H9 (cell line): ENCODE measurements around the gene SVEP1. TPM values are rescaled to one million over a fixed set of nuclear protein-coding genes. Genes with fewer than 3 reads are reported as not detected.

Experiments used
- DNase-seq: peaks from one replicate; pipeline ENCODE4 v3.0.0-alpha.2; 2017
- H2AFZ ChIP-seq: one replicate; pipeline ENCODE4 v1.6.1; 2013; ENCODE audit warnings: mild to moderate bottlenecking, low read length, control low read depth, moderate library complexity
- H2AK5ac ChIP-seq: 2 replicates; pipeline ENCODE4 v1.6.1; 2013; ENCODE audit warnings: low read length, control low read depth, mixed read lengths; ENCODE audit not compliant: insufficient read length
- H2BK120ac ChIP-seq: one replicate; pipeline ENCODE4 v1.6.1; 2013; ENCODE audit warnings: low read depth, mild to moderate bottlenecking, low read length, control low read depth, inconsistent platforms; ENCODE audit not compliant: poor library complexity, severe bottlenecking
- H2BK12ac ChIP-seq: 2 replicates; pipeline ENCODE4 v1.6.1; 2013; ENCODE audit warnings: low read length, control low read depth, mixed read lengths, low read depth; ENCODE audit not compliant: insufficient read length
- H2BK15ac ChIP-seq: 2 replicates; pipeline ENCODE4 v1.6.1; 2013; ENCODE audit warnings: low read depth, low read length, control low read depth
- H2BK20ac ChIP-seq: one replicate; pipeline ENCODE4 v1.6.1; 2013; ENCODE audit warnings: low read depth, mild to moderate bottlenecking, low read length, control low read depth, inconsistent platforms; ENCODE audit not compliant: poor library complexity, severe bottlenecking
- H2BK5ac ChIP-seq: 2 replicates; pipeline ENCODE4 v1.6.1; 2013; ENCODE audit warnings: low read length, control low read depth, mixed read lengths; ENCODE audit not compliant: insufficient read length
- H3K14ac ChIP-seq: 2 replicates; pipeline ENCODE4 v1.6.1; 2013; ENCODE audit warnings: low read length, control low read depth; ENCODE audit not compliant: insufficient read depth
- H3K18ac ChIP-seq: 2 replicates; pipeline ENCODE4 v1.6.1; 2013; ENCODE audit warnings: low read depth, mild to moderate bottlenecking, mixed read lengths, low read length, control low read depth; ENCODE audit not compliant: insufficient read length
- H3K23ac ChIP-seq: 2 replicates; pipeline ENCODE4 v1.6.1; 2013; ENCODE audit warnings: low read length, control low read depth, mixed read lengths, low read depth; ENCODE audit not compliant: insufficient read length
- H3K23me2 ChIP-seq: 2 replicates; pipeline ENCODE4 v1.6.1; 2013; ENCODE audit warnings: low read depth, mild to moderate bottlenecking, mixed read lengths, low read length, control low read depth; ENCODE audit not compliant: insufficient read length, poor library complexity, severe bottlenecking
- H3K27ac ChIP-seq: 2 replicates; pipeline ENCODE4 v1.5.1; 2013; ENCODE audit warnings: low read length, control low read depth, mixed read lengths, low read depth; ENCODE audit not compliant: insufficient read length
- H3K27me3 ChIP-seq: 2 replicates; pipeline ENCODE4 v1.6.1; 2013; ENCODE audit warnings: low read length, control low read depth, inconsistent platforms; ENCODE audit not compliant: insufficient read depth
- H3K4ac ChIP-seq: 2 replicates; pipeline ENCODE4 v1.6.1; 2013; ENCODE audit warnings: low read depth, mild to moderate bottlenecking, control low read depth, inconsistent platforms, low read length, moderate library complexity
- H3K4me1 ChIP-seq: 2 replicates; pipeline ENCODE4 v1.6.1; 2013; ENCODE audit warnings: low read length, control low read depth, inconsistent platforms; ENCODE audit not compliant: insufficient read depth
- H3K4me2 ChIP-seq: 2 replicates; pipeline ENCODE4 v1.6.1; 2013; ENCODE audit warnings: low read length, control low read depth, mixed read lengths; ENCODE audit not compliant: insufficient read length, insufficient read depth
- H3K56ac ChIP-seq: 2 replicates; pipeline ENCODE4 v1.6.1; 2013; ENCODE audit warnings: low read depth, mild to moderate bottlenecking, mixed read lengths, low read length, control low read depth; ENCODE audit not compliant: insufficient read length
- H3K79me1 ChIP-seq: 2 replicates; pipeline ENCODE4 v1.6.1; 2013; ENCODE audit warnings: low read depth, mild to moderate bottlenecking, moderate library complexity, low read length, control low read depth, inconsistent platforms; ENCODE audit not compliant: insufficient read depth, poor library complexity, severe bottlenecking
- H3K79me2 ChIP-seq: 2 replicates; pipeline ENCODE4 v1.6.1; 2013; ENCODE audit warnings: low read length, control low read depth, inconsistent platforms; ENCODE audit not compliant: insufficient read depth
- H3K9ac ChIP-seq: 2 replicates; pipeline ENCODE4 v1.6.1; 2013; ENCODE audit warnings: low read length, control low read depth, mixed read lengths; ENCODE audit not compliant: insufficient read length; ENCODE audit errors: extremely low read depth
- H3K9me3 ChIP-seq: one replicate; pipeline ENCODE4 v1.6.1; 2013; ENCODE audit warnings: low read depth, low read length, inconsistent platforms; ENCODE audit not compliant: control insufficient read depth
- H3T11ph ChIP-seq: one replicate; pipeline ENCODE4 v1.6.1; 2013; ENCODE audit warnings: mild to moderate bottlenecking, low read length, control low read depth, inconsistent platforms
- H4K20me1 ChIP-seq: one replicate; pipeline ENCODE4 v1.6.1; 2013; ENCODE audit not compliant: control insufficient read depth, insufficient read length, insufficient read depth
- H4K5ac ChIP-seq: 2 replicates; pipeline ENCODE4 v1.6.1; 2013; ENCODE audit warnings: low read depth, mild to moderate bottlenecking, mixed read lengths, low read length, control low read depth; ENCODE audit not compliant: insufficient read length
- H4K8ac ChIP-seq: replicated peaks from 2 replicates; pipeline ENCODE4 v1.6.1; 2013; ENCODE audit warnings: low read length, control low read depth, mixed read lengths, low read depth; ENCODE audit not compliant: insufficient read length
- H4K91ac ChIP-seq: 2 replicates; pipeline ENCODE4 v1.6.1; 2013; ENCODE audit warnings: low read depth, mild to moderate bottlenecking, moderate library complexity, mixed read lengths, low read length, control low read depth; ENCODE audit not compliant: insufficient read length
- H3K27ac Mint-ChIP-seq, 3 experiments: 2 replicates in 2 of 3; 3 replicates in 1 of 3; pipeline ENCODE4 v1.8.0; 2020 to 2021; ENCODE audit warnings: mixed read lengths in 3 of 3, mild to moderate bottlenecking in 1 of 3, moderate library complexity in 1 of 3
- H3K27me3 Mint-ChIP-seq: 2 replicates; pipeline ENCODE4 v1.8.0; 2021; ENCODE audit warnings: low read depth, mild to moderate bottlenecking, moderate library complexity, mixed read lengths
- H3K36me3 Mint-ChIP-seq, 3 experiments: 2 replicates in 2 of 3; 3 replicates in 1 of 3; pipeline ENCODE4 v1.8.0; 2020 to 2021; ENCODE audit warnings: low read depth in 3 of 3, mixed read lengths in 3 of 3; ENCODE audit not compliant: insufficient read depth in 1 of 3
- H3K4me1 Mint-ChIP-seq, 2 experiments: 2 replicates each; pipeline ENCODE4 v1.8.0; 2020; ENCODE audit warnings: mixed read lengths in 2 of 2
- H3K4me3 Mint-ChIP-seq, 2 experiments: 2 replicates in 1 of 2; 3 replicates in 1 of 2; pipeline ENCODE4 v1.8.0; 2020 to 2021; ENCODE audit warnings: mild to moderate bottlenecking in 2 of 2, mixed read lengths in 2 of 2, moderate library complexity in 1 of 2
- H3K9me3 Mint-ChIP-seq, 2 experiments: 2 replicates in 1 of 2; 3 replicates in 1 of 2; pipeline ENCODE4 v1.8.0; 2020; ENCODE audit warnings: mild to moderate bottlenecking in 2 of 2, mixed read lengths in 2 of 2, moderate library complexity in 1 of 2
- WGBS: extraction: QIAGEN DNeasy Blood & Tissue Kit; methylation state at CpG from one replicate; pipeline ENCODE4 v1.1.7; 2013; ENCODE audit warnings: missing lambda C conversion rate, low lambda C conversion rate, mixed read lengths; ENCODE audit not compliant: insufficient read length; ENCODE audit errors: extremely low coverage; 5-methylcytosine and 5-hydroxymethylcytosine counted together
- total RNA-seq: library from RNA; stranded (reverse); gene quantifications from 2 replicates; pipeline ENCODE4 v1.2.1, GENCODE V29; 2021
- TF ChIP-seq, protein P1 (sequence below): fragments of 200-600 bp; sonication (generic); conservative IDR thresholded peaks from 3 replicates; pipeline ENCODE4 v1.8.0; 2021; ENCODE audit warnings: antibody characterized with exemption, mild to moderate bottlenecking

SVEP1 gene
- total RNA-seq, 1 experiment from 2014 or later = 0.17 TPM

DNA sequence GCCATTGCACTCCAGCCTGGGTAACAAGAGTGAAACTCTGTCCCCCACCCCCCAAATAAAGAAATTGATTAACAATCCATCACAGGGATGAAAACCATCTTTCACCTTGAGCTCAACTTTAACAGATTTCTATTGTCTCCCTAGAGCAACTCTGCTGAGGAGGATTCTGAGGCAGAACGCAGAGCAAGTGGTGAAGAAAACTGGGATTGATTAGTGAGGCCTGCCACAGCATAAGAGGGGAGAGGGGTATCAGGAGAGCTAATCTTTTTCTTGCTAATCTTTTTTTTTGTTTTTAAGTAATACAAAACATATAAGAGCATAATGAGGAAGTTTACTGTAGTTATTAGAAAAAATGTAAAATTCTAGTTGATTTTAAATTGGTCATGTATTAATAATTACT lies 250.8 kb downstream of the SVEP1 start:
- Histone ChIP-seq H3K79me2 (no peaks in the 10 kb centered on the region), H2BK12ac (no peak overlapping the region), H4K20me1 (no peaks in the 10 kb centered on the region), H3K4me1 (no peaks in the 10 kb centered on the region), H3T11ph (no peak overlapping the region), H3K56ac (no peak overlapping the region), H2AK5ac (no peak overlapping the region), H3K9ac (no peak overlapping the region), H3K23ac (no peak overlapping the region), H4K8ac (no peak overlapping the region), H3K9me3 (no peaks in the 10 kb centered on the region), H3K23me2 (no peaks in the 10 kb centered on the region), H3K27ac (no peak overlapping the region), H2AFZ (no peak overlapping the region), H4K91ac (no peak overlapping the region), H2BK5ac (no peak overlapping the region), H2BK15ac (no peak overlapping the region), H2BK20ac (no peak overlapping the region), H3K79me1 (no peaks in the 10 kb centered on the region), H2BK120ac (no peak overlapping the region), H3K4ac (no peak overlapping the region), H3K14ac (no peak overlapping the region), H3K18ac (no peak overlapping the region), H3K27me3 (no peaks in the 10 kb centered on the region), H3K4me2 (no peak overlapping the region), H4K5ac (no peak overlapping the region)
- Mint-ChIP-seq H3K27ac (no peak overlapping the region), H3K36me3 (no peaks in the 10 kb centered on the region), H3K4me3 (no peak overlapping the region), H3K9me3 (peaks cover 0 to 4% of the 10 kb centered on the region in 2 experiments; a peak in 1 of 5 replicates), H3K27me3 (no peaks in the 10 kb centered on the region), H3K4me1 (no peaks in the 10 kb centered on the region)
- DNase-seq = no peak
- WGBS = no CpG with 5 or more reads among the region's 1 CpG
- TF ChIP-seq, protein P1, sequence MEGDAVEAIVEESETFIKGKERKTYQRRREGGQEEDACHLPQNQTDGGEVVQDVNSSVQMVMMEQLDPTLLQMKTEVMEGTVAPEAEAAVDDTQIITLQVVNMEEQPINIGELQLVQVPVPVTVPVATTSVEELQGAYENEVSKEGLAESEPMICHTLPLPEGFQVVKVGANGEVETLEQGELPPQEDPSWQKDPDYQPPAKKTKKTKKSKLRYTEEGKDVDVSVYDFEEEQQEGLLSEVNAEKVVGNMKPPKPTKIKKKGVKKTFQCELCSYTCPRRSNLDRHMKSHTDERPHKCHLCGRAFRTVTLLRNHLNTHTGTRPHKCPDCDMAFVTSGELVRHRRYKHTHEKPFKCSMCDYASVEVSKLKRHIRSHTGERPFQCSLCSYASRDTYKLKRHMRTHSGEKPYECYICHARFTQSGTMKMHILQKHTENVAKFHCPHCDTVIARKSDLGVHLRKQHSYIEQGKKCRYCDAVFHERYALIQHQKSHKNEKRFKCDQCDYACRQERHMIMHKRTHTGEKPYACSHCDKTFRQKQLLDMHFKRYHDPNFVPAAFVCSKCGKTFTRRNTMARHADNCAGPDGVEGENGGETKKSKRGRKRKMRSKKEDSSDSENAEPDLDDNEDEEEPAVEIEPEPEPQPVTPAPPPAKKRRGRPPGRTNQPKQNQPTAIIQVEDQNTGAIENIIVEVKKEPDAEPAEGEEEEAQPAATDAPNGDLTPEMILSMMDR = no peak
